GM23248 (cell line): Measurements from ENCODE around the gene RBFOX2.

Source experiments
- EZH2 ChIP-seq: fragments of 200-600 bp; sonication (generic); IDR thresholded peaks from 2 replicates; pipeline ENCODE4 v1.6.1; 2018; ENCODE audit warnings: antibody characterized with exemption, mild to moderate bottlenecking; ENCODE audit not compliant: insufficient read depth, poor library complexity, severe bottlenecking
- EZH2phosphoT487 ChIP-seq: fragments of 200-600 bp; sonication (generic); IDR thresholded peaks from 2 replicates; pipeline ENCODE4 v1.6.1; 2018; ENCODE audit warnings: antibody characterized with exemption, moderate library complexity, mild to moderate bottlenecking, low read depth; ENCODE audit not compliant: insufficient read depth

DNA sequence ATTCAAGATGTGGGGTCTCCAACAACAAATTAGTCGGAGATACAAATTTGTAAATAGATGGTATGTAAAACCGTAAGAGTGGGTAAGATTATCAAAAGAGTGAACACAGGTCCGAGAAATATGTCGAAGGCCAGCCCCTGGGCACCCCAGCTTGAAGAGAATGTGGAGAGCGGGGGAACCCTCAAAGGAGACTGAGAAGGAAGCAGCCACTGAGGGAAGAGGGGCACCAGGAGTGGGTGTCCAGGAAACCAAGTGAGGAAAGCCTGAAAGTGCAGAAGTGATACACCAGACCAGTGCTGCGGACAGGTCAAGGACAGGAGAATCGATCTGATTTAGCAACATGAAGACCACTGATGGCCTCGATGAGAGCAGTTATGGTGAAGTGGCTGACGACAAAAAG, 296.5 kb downstream of the RBFOX2 start:
- TF ChIP-seq EZH2 (no peak), EZH2phosphoT487 (no peak)
